NCI-H82 treated with DMSO at 0.1 percent for 48 hours (cell line): Measurements from ENCODE around the gene NOC3L.
"Not testable (repeated sequence)": the region's sequence is repeated elsewhere in the genome, so short reads cannot be mapped to it uniquely, and the experiment has no call there.

ENCODE experiments used
- DNase-seq: peaks from one replicate; lab custom pipeline; 2025; ENCODE audit not compliant: unreplicated experiment; lab: John Stamatoyannopoulos, UW

The NOC3L gene

GRCh38 chr10:94361171-94361794, 1.5 kb downstream of the NOC3L start:
- no peak for DNase-seq

GRCh38 chr10:94358480-94358879, 4.3 kb downstream of the NOC3L start:
- no peak for DNase-seq

- no peak for DNase-seq
Measured at GRCh38 chr10:94357193-94357592, 5.5 kb downstream of the NOC3L start.

GRCh38 chr10:94355841-94356240, 6.9 kb downstream of the NOC3L start:
- no peak for DNase-seq

DNA sequence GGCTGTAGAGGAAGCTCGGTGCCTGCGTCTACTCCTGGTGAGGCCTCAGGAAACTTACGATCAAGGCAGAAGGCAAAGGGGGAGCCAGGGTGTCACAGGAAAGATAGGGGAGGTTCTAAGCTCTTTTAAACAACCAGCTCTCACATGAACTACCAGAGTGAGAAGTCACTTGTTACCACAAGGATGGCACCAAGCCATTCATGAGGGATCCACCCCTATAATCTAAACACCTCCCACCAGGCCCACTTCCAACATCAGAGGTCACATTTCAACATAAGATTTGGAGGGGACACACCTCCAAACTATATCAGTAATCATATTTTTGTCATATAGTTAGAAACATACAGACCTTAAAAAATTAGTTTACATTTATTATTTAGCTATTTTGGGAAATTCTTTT, 9.4 kb downstream of the NOC3L start:
- DNase-seq = no peak

- DNase-seq = peak; percentile 80
Measured at GRCh38 chr10:94351089-94351488, 11.7 kb downstream of the NOC3L start.

DNA sequence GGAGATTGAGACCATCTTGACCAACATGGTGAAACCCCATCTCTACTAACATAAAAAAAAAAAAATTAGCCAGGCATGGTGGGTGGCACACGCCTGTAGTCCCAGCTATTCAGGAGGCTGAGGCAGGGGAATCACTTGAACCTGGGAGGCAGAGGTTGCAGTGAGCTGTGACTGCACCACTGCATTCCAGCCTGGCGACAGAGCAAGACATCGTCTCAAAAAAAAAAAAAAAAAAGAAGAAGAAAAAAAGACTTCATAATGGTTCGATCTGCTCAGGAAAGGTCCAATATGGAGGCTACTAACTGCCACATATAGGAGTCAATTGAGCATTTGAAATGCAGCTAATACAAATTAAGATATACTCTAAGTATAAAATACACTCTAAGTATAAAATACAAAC, 12.2 kb downstream of the NOC3L start:
- not testable (repeated sequence) for DNase-seq

- no peak for DNase-seq
Measured at GRCh38 chr10:94349327-94349726, 13.4 kb downstream of the NOC3L start.

DNA sequence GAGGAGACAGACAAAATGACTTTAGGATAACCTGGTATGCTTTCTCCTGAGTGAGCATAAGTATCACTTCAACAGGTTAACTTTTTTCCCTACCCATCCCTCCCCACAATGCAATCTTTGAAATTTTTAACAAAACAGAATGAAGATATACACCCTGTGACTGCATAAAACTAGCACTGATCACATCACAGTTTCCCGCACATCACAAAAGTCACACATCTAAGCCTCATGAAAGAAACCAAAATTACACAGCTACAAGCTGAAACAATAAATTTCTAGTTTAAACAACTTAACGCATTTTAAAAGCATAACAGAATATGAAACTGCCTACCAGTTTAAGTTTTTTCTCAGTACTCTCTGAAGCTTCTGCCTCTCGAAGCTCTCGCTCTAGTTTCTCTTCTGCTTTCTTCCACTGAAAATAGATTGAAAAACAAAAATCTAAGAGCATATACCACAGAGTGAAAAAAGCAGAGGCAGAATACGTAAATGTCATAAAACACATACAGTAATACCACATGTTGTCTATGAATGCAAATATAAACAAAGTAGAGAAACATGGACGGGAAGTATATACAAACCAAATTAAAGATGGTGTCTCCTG, 18.1 kb downstream of the NOC3L start:
- DNase-seq = no peak

DNA sequence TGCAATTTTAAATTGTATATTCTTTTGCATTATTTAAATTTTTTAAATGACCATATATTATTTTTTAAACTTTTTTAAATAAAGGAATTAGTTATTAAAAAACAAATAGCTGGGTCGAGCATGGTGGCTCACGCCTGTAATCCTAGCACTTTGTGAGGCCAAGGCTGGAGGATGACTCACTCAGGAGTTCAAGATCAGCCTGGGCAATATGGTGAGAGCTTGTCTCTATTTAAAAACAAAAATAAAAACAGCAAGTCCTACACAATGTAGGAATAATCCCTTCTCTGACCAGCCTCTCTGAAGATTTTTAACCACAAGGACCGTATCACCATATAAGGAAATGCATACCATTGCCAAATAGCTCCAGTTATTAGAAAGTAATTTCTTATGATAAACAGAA, 19.6 kb downstream of the NOC3L start:
- no peak for DNase-seq

- DNase-seq = no peak
Measured at GRCh38 chr10:94334857-94335256, 27.9 kb downstream of the NOC3L start.

- DNase-seq = no peak
Measured at GRCh38 chr10:94333051-94333450, 29.7 kb downstream of the NOC3L start.

DNA sequence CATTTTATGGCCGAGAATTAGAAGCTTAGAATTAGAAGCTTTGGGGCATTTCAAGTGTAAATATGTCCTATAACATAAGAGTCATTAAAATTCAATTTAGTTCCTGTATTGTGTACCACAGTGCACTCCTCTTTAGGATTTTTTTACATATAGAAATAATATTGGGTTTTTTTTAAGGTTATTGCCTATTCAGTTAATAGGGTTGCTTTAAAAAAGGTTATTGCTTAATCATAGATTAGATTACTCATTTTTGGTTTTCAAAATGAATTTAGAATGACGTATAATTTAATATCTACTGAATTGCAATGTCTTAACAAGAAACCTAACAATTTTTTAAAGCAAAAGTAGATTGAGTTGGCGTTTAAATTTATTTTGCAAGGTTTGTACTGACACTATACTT, 34.1 kb downstream of the NOC3L start:
- no peak for DNase-seq

DNA sequence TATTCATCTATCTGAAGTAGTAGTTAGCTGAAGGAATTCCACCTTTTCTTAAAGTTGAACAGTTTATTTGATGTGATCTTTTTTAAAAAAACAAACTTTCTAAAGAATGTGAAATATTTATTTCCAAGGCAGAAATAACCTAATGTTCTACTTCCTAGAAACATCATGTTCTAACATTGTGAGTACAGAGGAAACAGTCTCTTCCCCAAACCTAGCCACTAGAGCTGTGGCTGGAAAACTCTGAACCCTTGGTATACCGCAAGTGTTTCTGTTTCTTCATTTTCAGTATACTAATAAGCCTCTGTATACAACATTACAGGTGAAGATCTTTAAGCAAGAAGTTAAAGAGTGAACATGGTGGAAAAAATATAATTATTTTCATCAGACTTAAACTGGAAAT, 35.1 kb downstream of the NOC3L start:
- no peak for DNase-seq

GRCh38 chr10:94324609-94325233, 38.0 kb downstream of the NOC3L start:
- no peak for DNase-seq

GRCh38 chr10:94320285-94320914, 42.3 kb downstream of the NOC3L start:
- peak; percentile 30 for DNase-seq

GRCh38 chr10:94316560-94316959, 46.2 kb downstream of the NOC3L start:
- DNase-seq = no peak

DNA sequence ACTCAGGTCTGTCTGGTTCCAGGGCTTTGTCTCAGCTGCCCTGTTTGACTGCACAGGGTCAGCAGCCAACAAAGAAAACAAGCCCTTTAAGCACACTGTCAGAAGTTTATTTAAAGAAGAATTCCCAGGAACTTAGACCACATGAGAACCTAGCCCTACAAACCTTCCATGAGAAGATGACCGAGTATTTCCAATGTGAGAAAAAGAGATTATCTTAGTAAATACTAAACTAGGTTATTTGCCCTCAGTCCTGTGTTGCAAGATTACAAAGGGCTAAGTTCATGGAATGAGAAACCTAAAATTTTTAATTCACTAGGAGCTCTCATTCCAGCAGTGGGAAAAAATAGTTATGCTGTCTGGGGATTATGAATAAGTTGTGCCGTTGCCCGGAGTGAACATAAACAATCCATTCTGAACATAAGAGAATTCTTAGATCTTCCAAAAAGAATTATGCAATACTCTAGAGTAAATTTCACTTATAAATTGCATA, 46.7 kb downstream of the NOC3L start:
- DNase-seq = no peak

GRCh38 chr10:94315024-94315451, 47.7 kb downstream of the NOC3L start:
- DNase-seq = peak; percentile 36

- DNase-seq = no peak
Measured at GRCh38 chr10:94310369-94310768, 52.4 kb downstream of the NOC3L start.

- DNase-seq = no peak
Measured at GRCh38 chr10:94308866-94309265, 53.9 kb downstream of the NOC3L start.

- no peak for DNase-seq
Measured at GRCh38 chr10:94307046-94307615, 55.6 kb downstream of the NOC3L start.
